HepG2 (cell line): ENCODE data around the gene C20orf204. TPM values are rescaled to one million over a fixed set of nuclear protein-coding genes. Genes with fewer than 3 reads are reported as not detected.

Experiments
- ATF1 ChIP-seq: IDR thresholded peaks from 2 replicates; pipeline ENCODE4 v1.6.1; 2016; ENCODE audit warnings: mild to moderate bottlenecking, control low read depth
- EEA1 ChIP-seq: sonication (generic); formaldehyde crosslinking; IDR thresholded peaks from 2 replicates; pipeline ENCODE4 v1.5.1; 2020; ENCODE audit warnings: mild to moderate bottlenecking, missing genetic modification reagents, borderline replicate concordance
- EED ChIP-seq: sonication (generic); formaldehyde crosslinking; IDR thresholded peaks from 2 replicates; pipeline ENCODE4 v1.5.0; 2020; ENCODE audit warnings: mild to moderate bottlenecking, missing genetic modification reagents
- FOXC1 ChIP-seq: sonication (generic); formaldehyde crosslinking; IDR thresholded peaks from 2 replicates; pipeline ENCODE4 v1.8.0; 2022; ENCODE audit warnings: mild to moderate bottlenecking, missing genetic modification reagents, borderline replicate concordance
- GABPB1 ChIP-seq: IDR thresholded peaks from 2 replicates; pipeline ENCODE4 v1.6.1; 2016; ENCODE audit warnings: mild to moderate bottlenecking, missing genetic modification reagents, moderate library complexity, missing compliant biosample characterization
- HNRNPH1 ChIP-seq: fragments of 200-400 bp; formaldehyde crosslinking; optimal IDR thresholded peaks from 2 replicates; pipeline ENCODE3; 2017; ENCODE audit warnings: mild to moderate bottlenecking, low read depth, low read length
- KDM5B ChIP-seq: sonication (generic); formaldehyde crosslinking; IDR thresholded peaks from 2 replicates; pipeline ENCODE4 v1.4.0; 2020; ENCODE audit warnings: missing genetic modification reagents, mild to moderate bottlenecking, borderline replicate concordance
- NFE2L1 ChIP-seq: sonication (generic); formaldehyde crosslinking; IDR thresholded peaks from 2 replicates; pipeline ENCODE4 v1.4.0; 2020; ENCODE audit warnings: missing genetic modification reagents, mild to moderate bottlenecking, borderline replicate concordance
- NFRKB ChIP-seq: fragments of 450-650 bp; IDR thresholded peaks from 2 replicates; pipeline ENCODE4 v1.6.1; 2017
- PHF8 ChIP-seq: sonication (generic); formaldehyde crosslinking; IDR thresholded peaks from 2 replicates; pipeline ENCODE4 v1.5.0; 2020; ENCODE audit warnings: missing genetic modification reagents
- POLR2G ChIP-seq: fragments of 200-400 bp; formaldehyde crosslinking; IDR thresholded peaks from 2 replicates; pipeline ENCODE4 v1.6.1; 2018; ENCODE audit warnings: mild to moderate bottlenecking, low read depth, low read length, moderate library complexity
- RBM39 ChIP-seq: fragments of 200-400 bp; formaldehyde crosslinking; IDR thresholded peaks from one replicate; pipeline ENCODE4 v1.6.1; 2018; ENCODE audit warnings: antibody characterized with exemption, mild to moderate bottlenecking, low read depth, low read length; ENCODE audit not compliant: poor library complexity, severe bottlenecking
- SIN3B ChIP-seq: fragments of 150-350 bp; IDR thresholded peaks from 2 replicates; pipeline ENCODE4 v1.6.1; 2014; ENCODE audit warnings: low read length
- SMARCE1 ChIP-seq: fragments of 450-650 bp; IDR thresholded peaks from 2 replicates; pipeline ENCODE4 v1.6.1; 2017; ENCODE audit warnings: borderline replicate concordance
- TAF1 ChIP-seq: sonication (generic); formaldehyde crosslinking; IDR thresholded peaks from 2 replicates; pipeline ENCODE4 v1.4.0; 2020; ENCODE audit warnings: missing genetic modification reagents
- TBX2 ChIP-seq: sonication (generic); formaldehyde crosslinking; IDR thresholded peaks from 2 replicates; pipeline ENCODE4 v1.5.0; 2020; ENCODE audit warnings: missing genetic modification reagents, mild to moderate bottlenecking, borderline replicate concordance
- U2AF2 ChIP-seq: fragments of 200-400 bp; formaldehyde crosslinking; IDR thresholded peaks from 2 replicates; pipeline ENCODE4 v1.6.1; 2017; ENCODE audit warnings: low read depth, mild to moderate bottlenecking, low read length
- XRCC5 ChIP-seq: fragments of 200-400 bp; formaldehyde crosslinking; optimal IDR thresholded peaks from 2 replicates; pipeline ENCODE3; 2017; ENCODE audit warnings: mild to moderate bottlenecking, low read length
- ZKSCAN1 ChIP-seq: fragments of 150-350 bp; IDR thresholded peaks from 2 replicates; pipeline ENCODE4 v1.6.1; 2014; ENCODE audit warnings: low read length
- ZNF136 ChIP-seq: sonication (generic); formaldehyde crosslinking; IDR thresholded peaks from 2 replicates; pipeline ENCODE4 v1.8.1; 2022; ENCODE audit warnings: low read depth, mild to moderate bottlenecking, moderate library complexity, missing genetic modification reagents
- ZNF431 ChIP-seq: sonication (generic); formaldehyde crosslinking; IDR thresholded peaks from 2 replicates; pipeline ENCODE4 v1.9.0; 2022; ENCODE audit warnings: missing genetic modification reagents, low read depth, mild to moderate bottlenecking, borderline replicate concordance
- ZNF558 ChIP-seq: sonication (generic); formaldehyde crosslinking; IDR thresholded peaks from 2 replicates; pipeline ENCODE4 v1.9.0; 2022; ENCODE audit warnings: mild to moderate bottlenecking, missing genetic modification reagents, borderline replicate concordance
- ZNF660 ChIP-seq: sonication (generic); formaldehyde crosslinking; IDR thresholded peaks from 2 replicates; pipeline ENCODE4 v1.5.1; 2020; ENCODE audit warnings: mild to moderate bottlenecking, low read depth, missing genetic modification reagents, borderline replicate concordance
- ZNF781 ChIP-seq: sonication (generic); formaldehyde crosslinking; IDR thresholded peaks from 2 replicates; pipeline ENCODE4 v1.5.1; 2020; ENCODE audit warnings: borderline replicate concordance, mild to moderate bottlenecking, missing genetic modification reagents; ENCODE audit errors: not compliant biosample characterization
- ZNF891 ChIP-seq: sonication (generic); formaldehyde crosslinking; IDR thresholded peaks from 2 replicates; pipeline ENCODE4 v1.5.0; 2020; ENCODE audit warnings: mild to moderate bottlenecking, missing genetic modification reagents
- polyA plus RNA-seq, 8 experiments: library from polyadenylated mRNA; depleted of rRNA in 3 of 8; stranded (reverse) in 7 of 8; unstranded in 1 of 8; fragments of >200 nt; fragmentation: Illumina TruSeq in 4 of 8; extraction: Trizol in 4 of 8; gene quantifications; 2 replicates each; pipeline versions ENCODE4 v1.2.1 to v1.2.3, GENCODE V29; 2011 to 2016; ENCODE audit warnings: low read depth in 4 of 8, missing spikeins in 1 of 8, mixed read lengths in 1 of 8; ENCODE audit not compliant: insufficient read depth in 1 of 8
- total RNA-seq, 5 experiments: library from RNA; depleted of rRNA; stranded (reverse); fragments of >200 nt; fragmentation: Illumina TruSeq; extraction: Trizol; gene quantifications; 2 replicates each; pipeline ENCODE4 v1.2.3, GENCODE V29; 2016; ENCODE audit warnings: low read depth in 1 of 5
- TF ChIP-seq, protein P1 (sequence below): sonication (generic); formaldehyde crosslinking; IDR thresholded peaks from 2 replicates; pipeline ENCODE4 v1.5.0; 2020; ENCODE audit warnings: missing genetic modification reagents, mild to moderate bottlenecking, borderline replicate concordance
- TF ChIP-seq, protein P2 (sequence below): sonication (generic); formaldehyde crosslinking; IDR thresholded peaks from 2 replicates; pipeline ENCODE4 v1.8.1; 2023; ENCODE audit warnings: mild to moderate bottlenecking, inconsistent platforms, moderate library complexity, missing genetic modification reagents, borderline replicate concordance
- TF ChIP-seq, protein P3 (sequence below), 2 experiments: fragments of 450-650 bp in 1 of 2; sonication (generic) in 1 of 2; formaldehyde crosslinking; IDR thresholded peaks; 2 replicates each; pipeline versions ENCODE4 v1.5.0 to v1.8.0; 2020 to 2022; ENCODE audit warnings: mild to moderate bottlenecking in 1 of 2, missing genetic modification reagents in 1 of 2

The C20orf204 gene
- total and polyA plus RNA-seq, 2 of the 13 experiments (the other 11 are each of a cell fraction or from before 2014, with no cell fraction given): 22.1 to 80.0 TPM

DNA sequence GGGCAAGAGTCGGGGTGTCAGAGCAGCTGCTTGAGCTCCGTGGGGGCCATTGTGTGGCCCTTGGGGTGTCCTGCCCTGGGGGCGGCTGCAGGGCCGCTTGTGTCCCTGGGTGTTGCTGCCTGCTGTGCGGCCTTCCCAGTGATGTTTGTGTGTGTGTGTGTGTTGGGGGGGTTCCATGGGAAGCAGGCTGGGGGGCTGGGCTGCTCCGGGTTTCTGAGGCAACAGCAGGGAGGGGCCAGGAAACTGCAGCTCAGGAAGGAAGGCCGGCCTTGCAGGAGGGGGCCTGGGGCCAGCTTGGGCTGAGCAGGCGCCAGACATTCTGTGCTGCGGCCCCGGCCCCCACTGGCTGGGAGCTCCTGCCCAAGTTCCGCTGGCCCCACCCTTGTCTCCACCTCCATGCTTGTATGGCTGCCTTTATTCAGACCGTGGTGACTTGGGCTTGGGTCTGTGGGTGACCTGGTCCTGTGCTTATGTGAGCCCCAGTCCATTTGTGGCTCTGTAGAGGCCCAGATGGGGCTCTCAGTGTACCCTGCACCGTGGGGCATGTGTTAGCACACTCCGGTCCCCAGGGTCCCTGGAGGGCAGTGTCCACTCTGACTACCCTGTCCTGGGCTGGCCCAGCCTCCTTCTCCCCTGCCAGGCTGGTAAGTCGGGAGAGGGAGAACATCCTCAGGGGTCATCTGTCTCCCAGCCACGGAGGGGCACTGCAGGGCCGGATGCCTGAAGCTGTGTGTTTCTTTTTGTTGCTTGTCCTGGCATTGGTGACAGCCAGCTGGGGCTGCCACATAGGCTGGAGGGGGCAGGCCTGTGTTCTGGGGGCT lies 18.1 kb downstream of the C20orf204 start (continued):
- TF ChIP-seq RBM39: peak; percentile 34
- no peak for TF ChIP-seq HNRNPH1
- peak; percentile 53; the same call in 1 of the 2 replicates for TF ChIP-seq ZNF558
- TF ChIP-seq, protein P1, sequence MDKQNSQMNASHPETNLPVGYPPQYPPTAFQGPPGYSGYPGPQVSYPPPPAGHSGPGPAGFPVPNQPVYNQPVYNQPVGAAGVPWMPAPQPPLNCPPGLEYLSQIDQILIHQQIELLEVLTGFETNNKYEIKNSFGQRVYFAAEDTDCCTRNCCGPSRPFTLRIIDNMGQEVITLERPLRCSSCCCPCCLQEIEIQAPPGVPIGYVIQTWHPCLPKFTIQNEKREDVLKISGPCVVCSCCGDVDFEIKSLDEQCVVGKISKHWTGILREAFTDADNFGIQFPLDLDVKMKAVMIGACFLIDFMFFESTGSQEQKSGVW (CRISPR knock-in tag): no peak
- TF ChIP-seq ZKSCAN1: no peak
- TF ChIP-seq SIN3B: peak; percentile 17; the same call in 1 of the 2 replicates
- peak; percentile 84 for TF ChIP-seq XRCC5
- TF ChIP-seq ZNF431 (CRISPR knock-in tag): peak; percentile 74; the same call in 1 of the 2 replicates
- no peak; the same call in 1 of the 2 replicates for TF ChIP-seq ZNF136 (CRISPR knock-in tag)
- TF ChIP-seq NFRKB: no peak
- no peak for TF ChIP-seq NFE2L1 (CRISPR knock-in tag)
- TF ChIP-seq EEA1 (CRISPR knock-in tag): 0 out of 2 replicates have a peak, but pooled peaks have one; percentile 8
- peak; percentile 96 for TF ChIP-seq ZNF781 (CRISPR knock-in tag)
- peak; percentile 62; the same call in 1 of the 2 replicates for TF ChIP-seq ZNF891 (CRISPR knock-in tag)
- no peak for TF ChIP-seq U2AF2
- peak; percentile 84 for TF ChIP-seq GABPB1 (CRISPR knock-in tag)
- TF ChIP-seq, protein P2, sequence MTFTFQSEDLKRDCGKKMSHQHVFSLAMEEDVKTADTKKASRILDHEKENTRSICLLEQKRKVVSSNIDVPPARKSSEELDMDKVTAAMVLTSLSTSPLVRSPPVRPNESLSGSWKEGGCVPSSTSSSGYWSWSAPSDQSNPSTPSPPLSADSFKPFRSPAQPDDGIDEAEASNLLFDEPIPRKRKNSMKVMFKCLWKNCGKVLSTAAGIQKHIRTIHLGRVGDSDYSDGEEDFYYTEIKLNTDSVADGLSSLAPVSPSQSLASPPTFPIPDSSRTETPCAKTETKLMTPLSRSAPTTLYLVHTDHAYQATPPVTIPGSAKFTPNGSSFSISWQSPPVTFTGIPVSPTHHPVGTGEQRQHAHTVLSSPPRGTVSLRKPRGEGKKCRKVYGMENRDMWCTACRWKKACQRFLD (CRISPR knock-in tag): no peak; the same call in 1 of the 2 replicates
- no peak for TF ChIP-seq SMARCE1
- peak; percentile 95 for TF ChIP-seq TAF1
- peak; percentile 84 for TF ChIP-seq KDM5B (CRISPR knock-in tag)
- peak; percentile 86 for TF ChIP-seq POLR2G
- TF ChIP-seq, protein P3, sequence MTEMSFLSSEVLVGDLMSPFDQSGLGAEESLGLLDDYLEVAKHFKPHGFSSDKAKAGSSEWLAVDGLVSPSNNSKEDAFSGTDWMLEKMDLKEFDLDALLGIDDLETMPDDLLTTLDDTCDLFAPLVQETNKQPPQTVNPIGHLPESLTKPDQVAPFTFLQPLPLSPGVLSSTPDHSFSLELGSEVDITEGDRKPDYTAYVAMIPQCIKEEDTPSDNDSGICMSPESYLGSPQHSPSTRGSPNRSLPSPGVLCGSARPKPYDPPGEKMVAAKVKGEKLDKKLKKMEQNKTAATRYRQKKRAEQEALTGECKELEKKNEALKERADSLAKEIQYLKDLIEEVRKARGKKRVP (CRISPR knock-in tag; IDR thresholded peaks at IDR 0.05): peak in 1 of 2 experiments; percentile 73; a peak in 2 of 4 replicates
- TF ChIP-seq ZNF660: 0 out of 2 replicates have a peak, but pooled peaks have one; percentile 91
- no peak for TF ChIP-seq ATF1 (CRISPR knock-in tag)
- TF ChIP-seq PHF8 (CRISPR knock-in tag): peak; percentile 71
- peak; percentile 76 for TF ChIP-seq TBX2
- TF ChIP-seq EED (CRISPR knock-in tag): no peak
- peak; percentile 98 for TF ChIP-seq FOXC1 (CRISPR knock-in tag)
